Measurements from ENCODE around the gene KCNQ1.

KCNQ1 gene

DNA sequence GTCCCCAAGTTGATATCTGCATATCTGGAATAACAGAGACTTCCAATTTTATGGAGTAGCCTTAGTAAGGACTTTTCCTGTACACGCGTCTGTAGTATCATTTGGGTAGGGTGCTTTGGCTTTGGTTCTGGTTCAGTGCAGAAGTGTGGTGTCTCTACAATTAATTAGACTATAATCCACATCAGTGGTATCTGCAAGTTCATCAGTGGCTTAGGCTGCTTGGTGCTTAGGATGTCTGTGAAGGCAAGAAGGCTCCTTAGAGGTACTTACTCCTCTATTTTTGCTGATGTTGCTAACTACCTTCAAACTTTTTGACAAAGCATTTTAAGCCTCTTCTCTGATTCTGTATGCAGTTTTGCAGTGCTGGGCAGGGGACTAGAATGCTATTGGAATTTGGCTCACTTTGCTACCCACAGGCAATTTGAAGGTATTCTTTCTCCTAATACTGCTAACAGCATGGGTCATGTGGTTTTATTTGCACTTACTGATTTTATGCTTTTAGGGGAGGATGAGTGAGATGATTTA, 205.6 kb downstream of the KCNQ1 start:
- Histone ChIP-seq H3K4me3 (ENCODE audit: low read length in 2 of 2) (no peak overlapping the region), H3K27me3 (ENCODE audit: control insufficient read depth in 2 of 2, insufficient read depth in 2 of 2, low read length in 2 of 2) (no peaks in the 10 kb centered on the region), H3K9ac (ENCODE audit: low read depth in 1 of 2, low read length in 2 of 2) (no peak overlapping the region), H3K9me3 (ENCODE audit: control insufficient read depth in 2 of 2, low read length in 2 of 2) (peaks cover 5 to 11% of the 10 kb centered on the region in 2 donors), H3K36me3 (ENCODE audit: control insufficient read depth in 2 of 2, insufficient read depth in 2 of 2, low read length in 2 of 2) (no peaks in the 10 kb centered on the region), H3K27ac (ENCODE audit: low read depth in 2 of 2, low read length in 2 of 2) (no peak overlapping the region), H3K4me1 (ENCODE audit: control insufficient read depth in 2 of 2, insufficient read depth in 2 of 2, low read length in 2 of 2) (no peaks in the 10 kb centered on the region)

DNA sequence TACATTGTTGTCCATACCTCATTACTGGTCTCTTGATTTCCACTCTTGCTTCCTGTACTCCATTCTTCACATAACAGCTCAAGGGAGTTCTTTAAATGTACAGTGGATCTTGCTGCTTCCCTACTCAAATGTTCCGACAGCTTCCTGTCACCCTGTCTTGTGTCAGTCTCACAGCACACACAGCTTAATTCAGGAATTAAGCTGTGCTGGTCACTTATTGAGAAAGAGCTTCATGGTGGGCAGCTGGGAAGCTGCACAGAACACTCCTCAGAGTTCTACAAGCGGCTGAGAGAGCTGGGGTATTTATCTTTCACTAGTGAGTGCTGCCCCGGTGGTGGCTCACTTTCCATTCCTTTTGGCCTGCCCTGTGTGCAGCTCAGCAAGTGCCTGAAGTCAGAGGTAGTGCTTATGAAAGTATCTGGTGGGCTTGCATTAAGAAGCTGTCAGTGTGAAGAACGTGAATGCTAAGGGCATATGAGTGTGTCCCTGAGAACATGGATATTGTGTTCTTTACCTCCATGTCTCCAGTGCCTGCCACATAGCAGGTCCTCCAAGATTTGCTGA, 206.3 kb downstream of the KCNQ1 start:
- H3K27ac ChIP-seq (ENCODE audit: low read depth in 2 of 2, low read length in 2 of 2): no peak overlapping the region
- no peaks in the 10 kb centered on the region for H3K27me3 ChIP-seq (ENCODE audit: control insufficient read depth in 2 of 2, insufficient read depth in 2 of 2, low read length in 2 of 2)

DNA sequence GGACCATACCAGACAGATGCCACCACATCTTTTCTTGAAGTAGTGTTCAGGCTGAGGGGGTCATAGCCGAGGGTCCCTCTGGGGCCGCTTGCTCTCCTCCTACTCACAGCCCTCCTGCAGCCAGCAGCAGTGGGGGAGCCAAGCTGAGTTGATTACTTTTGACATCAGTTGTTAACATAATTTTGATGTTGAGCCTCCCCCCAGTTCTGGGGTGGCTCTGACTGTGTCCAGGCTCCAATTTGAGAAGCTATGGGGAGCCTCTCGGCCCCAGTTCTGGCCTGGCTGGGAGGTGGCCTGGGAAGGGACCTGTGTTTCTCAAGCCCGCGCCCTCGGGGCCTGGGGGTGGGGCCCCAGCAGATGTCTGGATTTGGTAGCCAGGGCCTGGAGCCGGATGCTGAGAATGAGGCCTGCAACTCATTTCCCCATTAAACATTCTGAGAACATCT, 207.0 kb downstream of the KCNQ1 start:
- H3K9ac ChIP-seq (ENCODE audit: low read depth in 1 of 2, low read length in 2 of 2): no peak overlapping the region
- H3K4me3 ChIP-seq (ENCODE audit: low read length in 2 of 2): no peak overlapping the region
- no peaks in the 10 kb centered on the region for H3K4me1 ChIP-seq (ENCODE audit: control insufficient read depth in 2 of 2, insufficient read depth in 2 of 2, low read length in 2 of 2)
- H3K9me3 ChIP-seq (ENCODE audit: control insufficient read depth in 2 of 2, low read length in 2 of 2): peaks cover 5 to 6% of the 10 kb centered on the region in 2 donors
- H3K36me3 ChIP-seq (ENCODE audit: control insufficient read depth in 2 of 2, insufficient read depth in 2 of 2, low read length in 2 of 2): no peaks in the 10 kb centered on the region
- H3K27ac ChIP-seq (ENCODE audit: low read depth in 2 of 2, low read length in 2 of 2): no peak overlapping the region
- H3K27me3 ChIP-seq (ENCODE audit: control insufficient read depth in 2 of 2, insufficient read depth in 2 of 2, low read length in 2 of 2): no peaks in the 10 kb centered on the region

More for the DNA sequence above, 206.3 kb downstream of the KCNQ1 start:
- Histone ChIP-seq H3K4me1 (ENCODE audit: control insufficient read depth in 2 of 2, insufficient read depth in 2 of 2, low read length in 2 of 2) (no peaks in the 10 kb centered on the region), H3K4me3 (ENCODE audit: low read length in 2 of 2) (no peak overlapping the region), H3K36me3 (ENCODE audit: control insufficient read depth in 2 of 2, insufficient read depth in 2 of 2, low read length in 2 of 2) (no peaks in the 10 kb centered on the region), H3K9ac (ENCODE audit: low read depth in 1 of 2, low read length in 2 of 2) (no peak overlapping the region), H3K9me3 (ENCODE audit: control insufficient read depth in 2 of 2, low read length in 2 of 2) (peaks cover 5 to 6% of the 10 kb centered on the region in 2 donors)

DNA sequence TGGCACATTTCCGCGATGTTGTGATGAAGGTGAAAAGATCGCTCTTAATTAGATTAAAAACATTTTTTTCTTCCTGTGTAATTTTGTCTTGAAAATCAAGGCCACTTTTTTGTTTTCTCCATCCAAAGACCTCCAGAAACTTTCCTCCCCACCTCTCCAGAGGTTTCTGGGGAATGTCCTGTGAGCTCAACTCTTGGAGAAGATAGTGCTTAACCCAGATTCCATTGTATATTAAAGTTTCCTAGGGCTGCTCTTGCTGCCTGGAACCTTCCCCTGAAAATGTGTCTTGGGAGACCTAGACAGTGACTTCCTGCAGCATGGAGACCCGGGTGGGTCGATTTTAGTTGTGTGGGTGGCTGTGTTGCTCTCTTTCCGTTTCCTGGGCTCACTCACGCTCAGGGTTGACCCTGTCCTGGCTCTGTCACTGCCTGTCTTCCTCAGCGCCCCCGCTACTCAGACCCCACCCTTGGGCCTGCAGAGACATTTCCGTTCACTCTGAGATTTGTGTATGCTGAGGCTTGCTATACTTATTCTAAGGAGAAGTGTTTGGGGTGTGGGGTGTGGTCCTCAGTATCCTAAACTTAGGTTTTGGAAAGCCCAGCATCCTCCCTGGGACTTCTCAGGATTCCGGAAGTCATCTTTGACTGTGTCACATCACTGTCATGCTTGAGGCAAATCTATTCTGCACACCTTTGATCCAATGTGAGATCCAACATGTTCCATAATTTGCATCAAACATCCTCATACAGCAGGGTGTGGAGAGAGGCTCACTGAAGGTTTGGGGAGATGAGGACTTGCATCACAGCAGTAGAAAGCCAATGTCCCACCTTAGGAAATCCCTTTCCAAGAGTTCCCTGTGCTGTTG, 207.8 kb downstream of the KCNQ1 start:
- H3K4me1 ChIP-seq (ENCODE audit: control insufficient read depth in 2 of 2, insufficient read depth in 2 of 2, low read length in 2 of 2): no peaks in the 10 kb centered on the region
- H3K9me3 ChIP-seq (ENCODE audit: control insufficient read depth in 2 of 2, low read length in 2 of 2): peaks cover 5 to 6% of the 10 kb centered on the region in 2 donors
- no peaks in the 10 kb centered on the region for H3K36me3 ChIP-seq (ENCODE audit: control insufficient read depth in 2 of 2, insufficient read depth in 2 of 2, low read length in 2 of 2)
- no peak overlapping the region for H3K9ac ChIP-seq (ENCODE audit: low read depth in 1 of 2, low read length in 2 of 2)
- no peak overlapping the region for H3K4me3 ChIP-seq (ENCODE audit: low read length in 2 of 2)
- no peak overlapping the region for H3K27ac ChIP-seq (ENCODE audit: low read depth in 2 of 2, low read length in 2 of 2)
- no peaks in the 10 kb centered on the region for H3K27me3 ChIP-seq (ENCODE audit: control insufficient read depth in 2 of 2, insufficient read depth in 2 of 2, low read length in 2 of 2)

DNA sequence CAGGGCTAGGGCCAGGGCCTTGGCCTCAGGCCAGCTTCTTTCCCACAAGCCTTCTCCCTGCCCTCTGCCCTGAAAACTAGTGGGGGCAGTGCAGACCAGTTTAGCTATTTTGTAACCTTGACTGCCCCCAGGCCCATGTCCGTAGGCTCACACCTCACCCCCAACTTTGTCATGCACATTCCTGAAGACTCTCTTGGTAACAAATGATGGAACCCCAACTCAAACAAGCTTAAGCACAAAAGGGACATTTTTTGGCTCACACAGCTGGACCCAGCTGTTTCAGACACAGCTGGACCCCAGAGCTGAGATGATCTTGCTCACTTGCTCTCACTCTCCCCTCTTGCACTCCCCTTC, 208.4 kb downstream of the KCNQ1 start:
- Histone ChIP-seq H3K27ac (ENCODE audit: low read depth in 2 of 2, low read length in 2 of 2) (no peak overlapping the region), H3K27me3 (ENCODE audit: control insufficient read depth in 2 of 2, insufficient read depth in 2 of 2, low read length in 2 of 2) (no peaks in the 10 kb centered on the region), H3K9ac (ENCODE audit: low read depth in 1 of 2, low read length in 2 of 2) (no peak overlapping the region), H3K9me3 (ENCODE audit: control insufficient read depth in 2 of 2, low read length in 2 of 2) (peaks cover 5 to 6% of the 10 kb centered on the region in 2 donors), H3K4me1 (ENCODE audit: control insufficient read depth in 2 of 2, insufficient read depth in 2 of 2, low read length in 2 of 2) (no peaks in the 10 kb centered on the region), H3K4me3 (ENCODE audit: low read length in 2 of 2) (no peak overlapping the region), H3K36me3 (ENCODE audit: control insufficient read depth in 2 of 2, insufficient read depth in 2 of 2, low read length in 2 of 2) (no peaks in the 10 kb centered on the region)

DNA sequence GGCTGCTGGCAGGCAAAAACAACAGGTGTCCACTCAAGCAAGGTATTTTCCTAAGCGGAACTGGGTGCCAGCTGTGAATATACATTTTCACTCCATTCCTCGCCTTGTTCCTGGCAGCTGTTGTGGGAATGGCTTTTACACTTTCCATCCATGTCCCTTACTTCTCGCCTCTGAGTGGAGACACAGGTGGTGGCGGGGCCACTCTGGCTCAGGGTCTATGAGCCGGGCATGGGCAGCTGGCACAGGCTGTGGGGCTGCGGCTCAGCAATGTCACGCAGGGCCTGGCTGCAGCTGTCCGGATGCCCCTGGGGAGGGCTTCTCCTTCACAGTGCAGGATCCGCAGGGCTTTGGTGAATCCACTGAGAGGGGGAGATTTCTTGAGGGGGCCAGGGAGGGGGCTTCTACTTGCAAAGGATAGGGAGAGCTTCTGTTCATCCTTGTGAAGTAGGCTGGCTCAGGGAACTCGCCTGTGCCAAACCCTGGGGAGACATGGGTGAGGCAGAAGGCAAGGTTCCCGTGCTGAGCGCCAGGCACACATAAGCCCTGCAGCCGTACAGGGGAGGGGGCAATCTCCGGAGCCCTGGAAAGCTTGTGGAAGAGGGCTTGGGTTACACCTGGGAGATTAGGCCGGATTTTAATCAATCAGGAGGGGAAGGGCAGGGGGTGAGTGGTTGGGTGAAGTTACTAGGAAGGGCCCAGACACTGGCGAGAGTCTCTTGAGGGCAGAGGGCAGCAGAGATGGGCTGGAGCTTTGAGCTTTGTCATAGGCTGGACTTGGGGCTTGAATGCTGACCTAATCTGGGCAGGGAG, 209.3 kb downstream of the KCNQ1 start:
- H3K4me3 ChIP-seq (ENCODE audit: low read length in 2 of 2): no peak overlapping the region
- H3K4me1 ChIP-seq (ENCODE audit: control insufficient read depth in 2 of 2, insufficient read depth in 2 of 2, low read length in 2 of 2): no peaks in the 10 kb centered on the region
- no peak overlapping the region for H3K9ac ChIP-seq (ENCODE audit: low read depth in 1 of 2, low read length in 2 of 2)
- no peaks in the 10 kb centered on the region for H3K27me3 ChIP-seq (ENCODE audit: control insufficient read depth in 2 of 2, insufficient read depth in 2 of 2, low read length in 2 of 2)
- no peak overlapping the region for H3K27ac ChIP-seq (ENCODE audit: low read depth in 2 of 2, low read length in 2 of 2)
- H3K9me3 ChIP-seq (ENCODE audit: control insufficient read depth in 2 of 2, low read length in 2 of 2): peaks cover 3 to 5% of the 10 kb centered on the region in 2 donors
- H3K36me3 ChIP-seq (ENCODE audit: control insufficient read depth in 2 of 2, insufficient read depth in 2 of 2, low read length in 2 of 2): no peaks in the 10 kb centered on the region

DNA sequence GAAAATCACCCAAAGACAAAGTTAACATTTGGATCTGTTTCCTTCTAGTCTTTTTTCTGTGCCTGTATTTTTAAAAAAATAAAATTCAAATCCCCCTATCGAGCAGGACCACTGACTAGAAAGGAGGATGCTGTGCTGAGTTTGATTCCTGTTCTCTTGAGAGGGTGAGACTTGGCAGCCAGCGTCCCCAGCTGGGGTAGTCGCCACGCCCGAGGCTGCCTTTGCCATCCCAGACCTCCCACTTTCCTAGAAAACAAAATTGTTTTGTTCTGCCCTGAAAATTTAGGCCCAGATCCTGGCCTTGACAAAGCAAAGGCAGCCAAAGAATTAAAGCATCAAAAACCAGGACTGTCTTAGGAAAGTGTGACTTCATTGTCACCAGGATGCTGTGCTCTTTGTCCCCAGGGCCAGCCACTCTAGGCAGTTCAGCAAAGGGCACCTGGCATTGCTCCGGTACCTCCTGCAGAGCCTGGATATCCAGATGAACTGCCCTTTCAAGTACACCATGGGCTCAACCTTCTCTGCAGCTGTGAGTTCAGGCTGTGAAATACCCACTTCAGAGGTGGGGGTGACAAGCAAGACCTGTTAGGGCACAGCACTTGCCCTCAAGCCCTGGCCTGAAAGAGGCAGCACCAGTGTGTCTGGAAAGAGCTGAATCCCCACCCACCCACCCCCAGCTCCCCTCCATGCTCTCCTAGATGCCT, 210.4 kb downstream of the KCNQ1 start:
- no peaks in the 10 kb centered on the region for H3K4me1 ChIP-seq (ENCODE audit: control insufficient read depth in 2 of 2, insufficient read depth in 2 of 2, low read length in 2 of 2)
- no peaks in the 10 kb centered on the region for H3K27me3 ChIP-seq (ENCODE audit: control insufficient read depth in 2 of 2, insufficient read depth in 2 of 2, low read length in 2 of 2)
- H3K4me3 ChIP-seq (ENCODE audit: low read length in 2 of 2): no peak overlapping the region
- no peak overlapping the region for H3K27ac ChIP-seq (ENCODE audit: low read depth in 2 of 2, low read length in 2 of 2)
- H3K9me3 ChIP-seq (ENCODE audit: control insufficient read depth in 2 of 2, low read length in 2 of 2): peaks cover 2 to 4% of the 10 kb centered on the region in 2 donors
- no peak overlapping the region for H3K9ac ChIP-seq (ENCODE audit: low read depth in 1 of 2, low read length in 2 of 2)
- no peaks in the 10 kb centered on the region for H3K36me3 ChIP-seq (ENCODE audit: control insufficient read depth in 2 of 2, insufficient read depth in 2 of 2, low read length in 2 of 2)

DNA sequence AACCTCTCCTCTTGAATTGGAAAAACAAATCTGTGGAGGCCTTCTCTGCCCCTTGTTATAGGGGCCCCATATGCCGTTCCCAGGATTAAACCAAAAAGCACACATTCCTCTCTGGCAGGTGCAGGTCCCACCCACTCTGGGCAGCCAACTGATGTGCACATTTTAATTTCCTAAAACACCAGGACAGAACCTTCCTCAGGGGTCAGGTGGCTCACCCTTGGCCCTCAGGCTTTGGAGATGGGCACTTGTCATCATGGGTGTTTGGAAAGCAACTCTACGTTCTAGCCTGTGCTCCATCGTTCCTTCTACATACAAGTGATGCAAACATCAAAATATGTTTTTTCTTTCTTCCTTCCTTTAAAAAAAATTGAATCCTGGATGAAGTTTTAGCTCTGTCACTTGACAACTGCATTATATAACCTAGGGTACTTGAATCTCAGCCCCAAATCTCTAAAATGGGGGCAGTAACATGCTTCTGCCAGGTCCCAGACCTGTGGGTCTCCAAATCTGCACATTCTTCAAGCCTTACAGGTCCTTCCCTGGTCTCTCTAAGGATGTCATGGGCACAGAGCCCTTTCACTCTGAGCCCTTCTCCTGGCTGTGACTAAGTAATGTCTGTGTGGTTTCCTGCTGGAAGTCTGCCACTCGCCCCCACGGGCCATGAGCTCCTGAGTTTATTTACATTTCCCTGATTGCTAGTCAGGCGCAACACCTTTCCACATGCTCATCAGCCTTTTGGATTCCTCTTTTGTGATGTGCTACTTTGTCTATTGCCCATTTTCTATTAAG, 211.2 kb downstream of the KCNQ1 start:
- Histone ChIP-seq H3K27me3 (ENCODE audit: control insufficient read depth in 2 of 2, insufficient read depth in 2 of 2, low read length in 2 of 2) (no peaks in the 10 kb centered on the region), H3K4me3 (ENCODE audit: low read length in 2 of 2) (no peak overlapping the region), H3K4me1 (ENCODE audit: control insufficient read depth in 2 of 2, insufficient read depth in 2 of 2, low read length in 2 of 2) (no peaks in the 10 kb centered on the region), H3K9ac (ENCODE audit: low read depth in 1 of 2, low read length in 2 of 2) (no peak overlapping the region), H3K36me3 (ENCODE audit: control insufficient read depth in 2 of 2, insufficient read depth in 2 of 2, low read length in 2 of 2) (no peaks in the 10 kb centered on the region), H3K27ac (ENCODE audit: low read depth in 2 of 2, low read length in 2 of 2) (no peak overlapping the region), H3K9me3 (ENCODE audit: control insufficient read depth in 2 of 2, low read length in 2 of 2) (peaks cover 0 to 2% of the 10 kb centered on the region in 2 donors)

DNA sequence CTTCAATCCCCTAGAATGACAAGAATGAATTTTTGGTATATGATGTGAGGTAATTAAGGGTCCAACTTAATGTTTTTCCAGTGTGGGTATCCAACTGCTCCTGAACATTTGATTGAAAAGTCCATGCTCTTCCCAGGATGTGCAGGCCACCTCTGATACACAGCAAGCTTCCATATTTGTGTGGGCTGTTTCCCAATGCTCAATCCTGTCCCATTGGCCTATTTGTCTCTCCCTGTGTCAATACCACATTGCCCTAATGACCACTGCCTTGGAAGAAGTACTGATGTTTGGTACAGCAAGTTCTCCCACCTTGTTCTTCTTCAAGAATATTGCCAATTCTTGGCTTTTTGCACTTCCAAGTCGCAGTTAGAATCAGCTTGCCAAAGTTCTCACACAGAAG, 212.1 kb downstream of the KCNQ1 start:
- Histone ChIP-seq H3K36me3 (ENCODE audit: control insufficient read depth in 2 of 2, insufficient read depth in 2 of 2, low read length in 2 of 2) (no peaks in the 10 kb centered on the region), H3K27ac (ENCODE audit: low read depth in 2 of 2, low read length in 2 of 2) (no peak overlapping the region), H3K27me3 (ENCODE audit: control insufficient read depth in 2 of 2, insufficient read depth in 2 of 2, low read length in 2 of 2) (no peaks in the 10 kb centered on the region), H3K4me3 (ENCODE audit: low read length in 2 of 2) (no peak overlapping the region), H3K9ac (ENCODE audit: low read depth in 1 of 2, low read length in 2 of 2) (no peak overlapping the region), H3K9me3 (ENCODE audit: control insufficient read depth in 2 of 2, low read length in 2 of 2) (no peaks in the 10 kb centered on the region), H3K4me1 (ENCODE audit: control insufficient read depth in 2 of 2, insufficient read depth in 2 of 2, low read length in 2 of 2) (no peaks in the 10 kb centered on the region)

All from mucosa of rectum (tissue), 2 donors.